GM19351 (cell line): Measurements from ENCODE around the gene WASF3.

Experiments used
- ATAC-seq: cut with Tn5 transposase; IDR thresholded peaks from one replicate; pipeline ENCODE4 v1.9.1; 2021; ENCODE audit warnings: mild to moderate bottlenecking, moderate library complexity; ENCODE audit not compliant: unreplicated experiment

Gene WASF3

DNA sequence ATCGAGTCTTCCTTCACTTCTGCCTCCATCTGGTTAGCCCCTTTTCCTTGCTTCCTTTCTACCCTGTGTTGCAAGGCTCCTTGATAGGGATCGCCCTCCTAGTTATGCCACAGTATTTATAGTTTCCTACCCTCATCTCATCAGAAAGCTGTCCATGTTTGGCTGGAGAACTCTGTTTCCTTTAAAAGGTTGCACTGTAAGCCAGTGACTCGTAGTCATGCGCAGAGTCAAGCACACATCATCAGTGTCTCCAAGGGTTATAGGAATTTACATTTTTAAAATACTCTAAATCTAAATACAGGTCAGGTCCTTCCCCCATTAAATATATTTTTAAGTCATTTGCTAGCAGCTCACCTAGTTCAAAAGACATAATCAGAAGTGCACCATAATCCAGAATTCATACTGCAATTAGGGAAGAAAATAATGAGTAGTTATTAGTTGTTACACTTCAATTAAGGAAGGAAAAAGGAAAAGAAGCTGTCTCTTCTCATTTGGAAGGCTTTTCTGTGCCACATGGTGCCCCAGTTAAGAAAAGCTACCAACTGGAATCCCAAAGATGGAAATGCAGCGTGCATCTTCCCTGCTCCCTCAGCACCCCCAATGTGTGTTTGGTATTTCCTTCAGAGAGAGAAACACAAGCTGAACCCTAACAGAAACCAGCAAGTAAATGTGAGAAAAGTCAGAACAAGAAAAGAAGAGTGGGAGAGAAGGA, 122.1 kb downstream of the WASF3 start:
- no peak for ATAC-seq

GRCh38 chr13:26680123-26680450, 122.6 kb downstream of the WASF3 start:
- ATAC-seq = no peak

GRCh38 chr13:26680572-26680971, 123.1 kb downstream of the WASF3 start:
- no peak for ATAC-seq

GRCh38 chr13:26681036-26681435, 123.6 kb downstream of the WASF3 start:
- ATAC-seq = no peak

- ATAC-seq = no peak
Measured at GRCh38 chr13:26682606-26683005, 125.1 kb downstream of the WASF3 start.

- no peak for ATAC-seq
Measured at GRCh38 chr13:26685606-26686005, 128.1 kb downstream of the WASF3 start.

DNA sequence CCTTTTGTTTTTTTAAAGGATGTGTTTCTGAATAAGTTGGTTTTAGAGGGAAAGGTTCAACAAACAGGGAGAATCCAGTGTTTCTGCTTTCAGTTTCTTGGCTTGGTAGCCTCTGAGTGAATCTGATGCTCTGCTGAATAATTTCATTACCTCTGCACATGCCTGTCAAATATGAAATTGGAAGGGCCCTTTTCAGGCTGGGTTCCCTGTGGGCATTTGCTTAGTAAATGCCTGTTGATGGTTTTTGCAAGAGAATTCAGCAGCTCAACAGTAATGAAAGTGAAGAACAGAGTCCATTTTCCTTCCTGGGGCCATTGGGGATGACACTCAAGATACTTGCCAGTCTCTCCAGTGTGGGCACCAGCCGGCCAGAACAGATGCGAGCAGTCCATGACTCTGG, 128.8 kb downstream of the WASF3 start:
- ATAC-seq = no peak

- no peak for ATAC-seq
Measured at GRCh38 chr13:26688286-26688685, 130.8 kb downstream of the WASF3 start.

DNA sequence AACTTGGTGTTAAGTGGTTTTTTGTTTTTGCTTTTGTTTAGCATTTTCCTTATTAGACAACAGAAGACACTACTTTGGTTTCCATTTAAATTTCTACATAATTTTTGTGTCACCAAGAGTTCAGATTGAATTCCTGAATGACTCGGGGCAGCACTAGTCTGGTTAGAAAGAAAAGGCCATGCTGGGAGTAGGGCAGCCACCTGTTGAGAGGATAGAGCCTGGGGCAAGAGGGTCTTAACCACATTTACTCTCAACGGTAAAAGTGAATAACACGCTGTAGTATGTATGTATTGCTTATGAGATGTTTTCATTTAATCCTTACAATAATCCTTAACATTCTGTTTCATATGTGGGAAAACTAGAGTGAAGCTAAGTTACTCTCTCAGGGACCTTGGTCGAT, 131.5 kb downstream of the WASF3 start:
- ATAC-seq = no peak

DNA sequence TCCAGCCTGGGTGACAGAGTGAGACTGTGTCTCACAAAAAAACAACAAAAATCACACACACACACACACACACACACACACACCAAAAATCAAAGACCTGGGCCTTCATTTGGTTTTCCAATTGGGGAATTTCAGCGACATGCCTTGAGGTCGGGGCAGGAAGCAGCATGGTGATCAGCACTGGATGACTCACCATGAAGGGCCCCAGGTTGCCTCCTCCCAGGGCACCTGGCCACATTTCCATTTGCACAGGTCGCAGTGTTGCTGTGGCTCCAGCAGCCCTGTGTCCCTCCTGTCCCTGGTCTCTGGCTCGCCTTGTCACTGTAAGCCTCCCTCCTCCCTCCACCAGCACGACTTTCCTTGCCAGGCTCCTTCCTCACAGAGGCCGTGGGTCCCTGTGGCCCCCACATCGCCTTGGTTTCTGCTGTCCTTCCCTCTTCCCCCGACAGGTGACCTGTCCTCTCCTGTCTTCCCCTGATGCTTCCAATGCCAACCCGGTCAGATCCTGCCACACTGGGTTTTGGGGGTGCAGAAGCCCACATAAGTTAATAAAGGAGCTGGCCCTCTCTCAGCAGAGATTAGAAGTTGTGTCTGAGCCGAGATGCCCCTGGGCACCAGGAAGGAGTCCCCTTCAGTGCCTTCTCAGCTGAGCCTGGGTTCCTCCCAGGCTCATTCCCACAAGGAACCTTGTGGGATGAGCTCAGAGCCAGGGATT, 136.4 kb downstream of the WASF3 start:
- ATAC-seq = no peak

DNA sequence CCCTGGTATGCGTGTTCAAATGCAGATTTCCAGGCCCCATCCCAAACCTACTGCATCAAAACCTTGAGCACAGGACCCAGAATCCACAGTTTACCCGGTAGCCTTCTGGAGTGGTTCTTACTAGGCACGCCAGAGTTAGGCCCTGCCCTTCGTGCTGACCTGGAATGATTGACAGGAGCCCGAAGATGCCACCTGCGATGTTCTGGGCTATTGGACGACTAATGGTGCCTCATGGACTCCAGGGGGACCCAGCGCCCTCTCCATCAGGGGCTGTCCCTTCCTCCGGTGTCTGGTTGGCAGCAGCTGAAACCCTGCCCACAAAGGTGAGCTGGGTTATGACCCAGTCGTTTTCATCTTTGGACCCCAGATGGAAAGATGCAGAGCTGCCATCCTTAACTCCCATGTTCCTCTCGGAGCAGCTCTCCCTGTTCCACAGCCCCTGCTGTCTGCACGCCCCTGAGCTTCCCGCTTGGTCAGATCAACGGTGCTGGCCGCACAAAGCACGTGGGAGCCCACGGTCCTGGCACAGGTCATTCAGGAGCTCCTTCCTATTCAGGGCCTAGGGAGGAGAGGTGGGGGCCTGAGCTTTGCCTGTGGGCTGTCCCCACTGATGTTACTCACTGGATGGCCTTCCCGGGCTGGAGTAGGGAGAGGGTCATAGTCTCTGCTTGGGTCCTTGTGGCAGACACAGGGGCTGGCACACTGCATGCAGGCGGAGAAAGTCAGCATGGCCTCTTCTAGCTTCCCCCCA, 137.3 kb downstream of the WASF3 start:
- no peak for ATAC-seq

GRCh38 chr13:26695360-26695705, 137.8 kb downstream of the WASF3 start:
- ATAC-seq = no peak

DNA sequence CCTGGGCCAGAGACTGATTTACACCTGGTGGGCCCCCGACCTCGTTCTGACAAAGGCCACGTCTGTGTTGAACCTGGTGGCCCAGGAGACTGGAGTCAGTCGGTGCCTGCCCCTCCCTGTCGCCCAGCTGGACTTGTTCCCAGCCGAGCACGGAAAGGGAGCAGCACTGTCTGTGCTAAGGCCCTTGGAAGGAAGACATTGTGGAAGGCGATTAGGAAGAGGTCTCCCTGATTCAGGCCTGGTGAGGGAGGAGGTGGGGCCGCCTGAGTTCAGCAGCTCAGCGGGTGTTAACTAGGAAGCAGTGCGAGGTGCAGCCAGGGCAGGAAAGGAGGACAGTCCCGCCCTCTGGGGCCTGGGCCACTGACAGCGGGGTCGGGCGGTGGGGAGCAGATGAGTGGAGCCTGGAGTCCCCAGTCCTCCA, 138.4 kb downstream of the WASF3 start:
- ATAC-seq = no peak

- ATAC-seq = no peak
Measured at GRCh38 chr13:26697069-26697955, 139.8 kb downstream of the WASF3 start.

- ATAC-seq = peak; percentile 60
Measured at GRCh38 chr13:26698392-26699196, 141.1 kb downstream of the WASF3 start.

GRCh38 chr13:26699197-26699490, 141.7 kb downstream of the WASF3 start:
- ATAC-seq = no peak

- ATAC-seq = no peak
Measured at GRCh38 chr13:26705536-26705935, 148.1 kb downstream of the WASF3 start.

- ATAC-seq = no peak
Measured at GRCh38 chr13:26706381-26706780, 148.9 kb downstream of the WASF3 start.

- ATAC-seq = no peak
Measured at GRCh38 chr13:26707122-26708006, 149.9 kb downstream of the WASF3 start.

GRCh38 chr13:26708007-26708297, 150.5 kb downstream of the WASF3 start:
- no peak for ATAC-seq
